AG04449 (cell line): ENCODE data around the gene GABBR2.

Source experiments
- CTCF ChIA-PET: fragments of 350-600 bp; formaldehyde crosslinking; extraction: SDS; loops from one replicate; lab custom pipeline; 2021; ENCODE audit warnings: antibody characterized with exemption; lab: Yijun Ruan, JAX
- POLR2A ChIA-PET: fragments of 400-600, 350-600 bp; formaldehyde crosslinking; extraction: SDS; loops from one replicate; lab custom pipeline; 2020; ENCODE audit warnings: antibody characterized with exemption, inconsistent platforms; lab: Yijun Ruan, JAX
- DNase-seq: peaks from one replicate; pipeline ENCODE4 v3.0.0-alpha.2; 2010; ENCODE audit warnings: low read depth, low spot score
- H3K4me3 ChIP-seq: 2 replicates; pipeline ENCODE4 v1.5.1; 2011; ENCODE audit warnings: low read depth, mild to moderate bottlenecking, control low read depth, low read length
- CTCF ChIP-seq: IDR thresholded peaks from one replicate; pipeline ENCODE4 v1.5.1; 2011; ENCODE audit warnings: mild to moderate bottlenecking, moderate library complexity, low read length, control low read depth, inconsistent platforms; ENCODE audit not compliant: insufficient read depth; ENCODE audit errors: missing control alignments

Gene GABBR2

GRCh38 chr9:98738741-98739140, 30.0 kb upstream of the GABBR2 start:
- CTCF ChIA-PET, result interaction anchor here (0.9 kb wide), 1 partner anchor 16 kb away, joined by 3 read pairs; no protein-coding TSS in a partner anchor
- no peak for TF ChIP-seq CTCF
- DNase-seq, result no peak
- POLR2A ChIA-PET, result no interaction called here
- no peak overlapping the region for H3K4me3 ChIP-seq

GRCh38 chr9:98736226-98736625, 27.5 kb upstream of the GABBR2 start:
- ChIA-PET CTCF (interaction anchor here (2.0 kb wide), 1 partner anchor 40 kb away, joined by 7 read pairs; no protein-coding TSS in a partner anchor), POLR2A (no interaction called here)
- no peak for DNase-seq
- no peak overlapping the region for H3K4me3 ChIP-seq
- no peak for TF ChIP-seq CTCF

- CTCF ChIA-PET, result no interaction called here
- H3K4me3 ChIP-seq, result no peak overlapping the region
- POLR2A ChIA-PET, result no interaction called here
- TF ChIP-seq CTCF, result no peak
- no peak for DNase-seq
These were observed 24.1 kb upstream of the GABBR2 start for GRCh38 chr9:98732801-98733200.

- DNase-seq, result no peak
- CTCF ChIA-PET, result interaction anchor here (0.9 kb wide), 1 partner anchor 417 kb away, joined by 3 read pairs; no protein-coding TSS in a partner anchor
- POLR2A ChIA-PET, result no interaction called here
- no peak for TF ChIP-seq CTCF
- H3K4me3 ChIP-seq, result no peak overlapping the region
These were observed 23.4 kb upstream of the GABBR2 start for GRCh38 chr9:98732091-98732490.

- no peak for TF ChIP-seq CTCF
- POLR2A ChIA-PET, result no interaction called here
- no peak overlapping the region for H3K4me3 ChIP-seq
- no peak for DNase-seq
- CTCF ChIA-PET, result interaction anchor here (0.7 to 2.4 kb wide), 2 partner anchors 44 to 45 kb away, joined by 4 to 7 read pairs; no protein-coding TSS in a partner anchor
These were observed 22.1 kb upstream of the GABBR2 start for GRCh38 chr9:98730871-98731270.

GRCh38 chr9:98728500-98728899, 19.8 kb upstream of the GABBR2 start:
- no peak overlapping the region for H3K4me3 ChIP-seq
- ChIA-PET CTCF (interaction anchor here (0.6 to 2.5 kb wide), 4 partner anchors 47 to 413 kb away, joined by 3 to 9 read pairs (median 6); no protein-coding TSS in a partner anchor), POLR2A (no interaction called here)
- no peak for DNase-seq
- no peak for TF ChIP-seq CTCF
